ENCODE measurements around the gene TMEM74B. TPM values are rescaled to one million over a fixed set of nuclear protein-coding genes. Genes with fewer than 3 reads are reported as not detected.

The TMEM74B gene
- total and polyA plus RNA-seq, 2 of the 8 experiments (the other 6 are each of a cell fraction or from before 2014, with no cell fraction given) = 4.0 to 6.4 TPM

- Histone ChIP-seq H2BK15ac (ENCODE audit: low read length) (no peak overlapping the region), H2BK5ac (ENCODE audit: low read depth, low read length) (no peak overlapping the region), H2AFZ (ENCODE audit: low read length) (no peak overlapping the region), H3K9me3 (ENCODE audit: insufficient read depth in 2 of 2, low read depth in 1 of 2, low read length in 1 of 2) (no peaks in the 10 kb centered on the region), H3K56ac (replicated peaks; ENCODE audit: insufficient read length, low read depth, low read length) (no peak overlapping the region), H4K20me1 (replicated peaks in 1 of 2; ENCODE audit: control insufficient read depth in 1 of 2, insufficient read depth in 2 of 2, low read length in 2 of 2) (peaks cover 0 to 17% of the 10 kb centered on the region in 2 experiments), H3K4me3 (ENCODE audit: extremely low read depth in 1 of 4, insufficient read depth in 2 of 4, low read depth in 3 of 4, low read length in 4 of 4) (no peak overlapping the region), H3K23ac (ENCODE audit: insufficient read length) (no peak overlapping the region), H3K4ac (replicated peaks; ENCODE audit: insufficient read length, low read depth, low read length) (no peak overlapping the region), H4K5ac (ENCODE audit: insufficient read length, low read depth, low read length) (no peak overlapping the region), H3K79me1 (ENCODE audit: low read depth, low read length) (no peaks in the 10 kb centered on the region; the same call in 1 of the 2 replicates), H2BK12ac (ENCODE audit: low read depth, low read length) (no peak overlapping the region), H2BK120ac (replicated peaks; ENCODE audit: low read depth, low read length) (no peak overlapping the region), H3K14ac (ENCODE audit: insufficient read length) (no peak overlapping the region), H3K18ac (ENCODE audit: extremely low read depth, low read length) (no peak overlapping the region), H2BK20ac (ENCODE audit: low read length) (no peak overlapping the region), H3K23me2 (ENCODE audit: low read depth, low read length) (no peaks in the 10 kb centered on the region), H3K27ac (ENCODE audit: low read depth, low read length) (no peak overlapping the region), H3K9ac (replicated peaks in 1 of 4; ENCODE audit: extremely low read depth in 1 of 4, low read depth in 3 of 4, low read length in 3 of 4) (no peak overlapping the region), H3K36me3 (ENCODE audit: control insufficient read depth in 2 of 4, insufficient read depth in 4 of 4, low read length in 3 of 4) (peaks cover 14 to 55% (median 49%) of the 10 kb centered on the region in 4 experiments; a peak in 7 of 8 replicates), H2AK5ac (ENCODE audit: low read depth, low read length) (no peak overlapping the region), H3K4me2 (ENCODE audit: insufficient read depth in 1 of 2, low read depth in 2 of 2, low read length in 2 of 2) (no peak overlapping the region), H3K79me2 (ENCODE audit: control insufficient read depth in 1 of 2, insufficient read depth in 2 of 2, low read length in 2 of 2) (no peaks in the 10 kb centered on the region), H4K91ac (replicated peaks; ENCODE audit: insufficient read length, low read length) (no peak overlapping the region), H4K8ac (ENCODE audit: extremely low read depth, insufficient read depth, low read length) (no peak overlapping the region), H3K27me3 (replicated peaks in 1 of 4; ENCODE audit: control insufficient read depth in 3 of 4, extremely low read depth in 1 of 4, insufficient read depth in 3 of 4, low read length in 3 of 4) (no peaks in the 10 kb centered on the region), H3K4me1 (replicated peaks in 1 of 4; ENCODE audit: control insufficient read depth in 3 of 4, insufficient read depth in 4 of 4, low read length in 3 of 4) (no peaks in the 10 kb centered on the region)
- DNase-seq (ENCODE audit: low read depth in 1 of 2, low spot score in 2 of 2) (no peak), FAIRE-seq (no peak)
- no peak for TF ChIP-seq CBX8 (IDR thresholded peaks at IDR 0.05; ENCODE audit: borderline replicate concordance, low read depth, low read length)
- no peak for TF ChIP-seq GABPA (IDR thresholded peaks at IDR 0.05; ENCODE audit: borderline replicate concordance, insufficient read depth, low read length)
- no peak for TF ChIP-seq SIRT6 (IDR thresholded peaks at IDR 0.05; ENCODE audit: low read length)
- TF ChIP-seq EGR1 (IDR thresholded peaks at IDR 0.05; ENCODE audit: borderline replicate concordance, low read depth, low read length) = no peak
- TF ChIP-seq EZH2 (IDR thresholded peaks at IDR 0.05; ENCODE audit: low read depth, low read length, severe bottlenecking) = no peak
- no peak for TF ChIP-seq MAFK (IDR thresholded peaks at IDR 0.05; ENCODE audit: low read depth, low read length)
- TF ChIP-seq CBX5 (IDR thresholded peaks at IDR 0.05; ENCODE audit: low read depth, low read length) = no peak
- no peak for TF ChIP-seq FOSL1 (IDR thresholded peaks at IDR 0.05; ENCODE audit: insufficient read depth, low read depth, low read length)
- TF ChIP-seq HDAC2 (IDR thresholded peaks at IDR 0.05; ENCODE audit: borderline replicate concordance in 1 of 2, low read depth in 2 of 2, low read length in 2 of 2) = no peak
- TF ChIP-seq RAD21 (IDR thresholded peaks at IDR 0.05 in 1 of 2, conservative IDR thresholded peaks at IDR 0.05 in 1 of 2; ENCODE audit: low read depth in 2 of 2, low read length in 2 of 2) = no peak
- no peak for TF ChIP-seq USF2 (IDR thresholded peaks at IDR 0.05; ENCODE audit: low read length)
- ChIA-PET CTCF (ENCODE audit: partially characterized antibody) (interaction anchor here (1.3 kb wide), 1 partner anchor 11 kb away, joined by 3 read pairs; no protein-coding TSS in a partner anchor), POLR2A (ENCODE audit: partially characterized antibody) (no interaction called here)
- WGBS, 2 experiments (ENCODE audit: extremely low coverage in 1 of 2, insufficient coverage in 1 of 2, insufficient read length in 1 of 2, insufficient replicate concordance in 2 of 2, low coverage in 1 of 2, low lambda C conversion rate in 2 of 2, missing lambda C conversion rate in 1 of 2) = 100% methylated on average over 1 of the region's 1 CpG; no CpG with 5 or more reads in 1 of the 2 experiments
Observed at GRCh38 chr20:1165521-1165920, 19.3 kb downstream of the TMEM74B start.
